Fibroblast of the aortic adventitia (primary cell): ENCODE results near the gene NFIX. TPM values are rescaled to one million over a fixed set of nuclear protein-coding genes. Genes with fewer than 3 reads are reported as not detected.

Source experiments
- DNase-seq: peaks from one replicate; pipeline ENCODE4 v3.0.0-alpha.2; 2010; ENCODE audit warnings: low read depth
- H3K4me3 ChIP-seq: 2 replicates; pipeline ENCODE4 v1.5.1; 2011; ENCODE audit warnings: low read depth, mild to moderate bottlenecking, control low read depth, low read length, moderate library complexity
- CTCF ChIP-seq: IDR thresholded peaks from 2 replicates; pipeline ENCODE4 v1.5.1; 2011; ENCODE audit warnings: mild to moderate bottlenecking, low read length, control low read depth, inconsistent platforms; ENCODE audit not compliant: insufficient read depth
- total RNA-seq: library from RNA; depleted of rRNA; stranded (reverse); fragments of >200 nt; gene quantifications from 2 replicates; pipeline ENCODE4 v1.2.3, GENCODE V29; 2012; ENCODE audit warnings: low replicate concordance

The NFIX gene
- total RNA-seq, 1 donor, result 160 TPM

GRCh38 chr19:13098277-13099072 lies 103.2 kb downstream of the NFIX start:
- H3K4me3 ChIP-seq, result no peak overlapping the region
- no peak for TF ChIP-seq CTCF
- DNase-seq, result no peak

GRCh38 chr19:13099073-13099999 lies 104.1 kb downstream of the NFIX start:
- no peak for DNase-seq
- H3K4me3 ChIP-seq, result no peak overlapping the region
- TF ChIP-seq CTCF, result no peak

- no peak overlapping the region for H3K4me3 ChIP-seq
- TF ChIP-seq CTCF, result no peak
- no peak for DNase-seq
Measured at GRCh38 chr19:13100031-13100588, 104.8 kb downstream of the NFIX start.

DNA sequence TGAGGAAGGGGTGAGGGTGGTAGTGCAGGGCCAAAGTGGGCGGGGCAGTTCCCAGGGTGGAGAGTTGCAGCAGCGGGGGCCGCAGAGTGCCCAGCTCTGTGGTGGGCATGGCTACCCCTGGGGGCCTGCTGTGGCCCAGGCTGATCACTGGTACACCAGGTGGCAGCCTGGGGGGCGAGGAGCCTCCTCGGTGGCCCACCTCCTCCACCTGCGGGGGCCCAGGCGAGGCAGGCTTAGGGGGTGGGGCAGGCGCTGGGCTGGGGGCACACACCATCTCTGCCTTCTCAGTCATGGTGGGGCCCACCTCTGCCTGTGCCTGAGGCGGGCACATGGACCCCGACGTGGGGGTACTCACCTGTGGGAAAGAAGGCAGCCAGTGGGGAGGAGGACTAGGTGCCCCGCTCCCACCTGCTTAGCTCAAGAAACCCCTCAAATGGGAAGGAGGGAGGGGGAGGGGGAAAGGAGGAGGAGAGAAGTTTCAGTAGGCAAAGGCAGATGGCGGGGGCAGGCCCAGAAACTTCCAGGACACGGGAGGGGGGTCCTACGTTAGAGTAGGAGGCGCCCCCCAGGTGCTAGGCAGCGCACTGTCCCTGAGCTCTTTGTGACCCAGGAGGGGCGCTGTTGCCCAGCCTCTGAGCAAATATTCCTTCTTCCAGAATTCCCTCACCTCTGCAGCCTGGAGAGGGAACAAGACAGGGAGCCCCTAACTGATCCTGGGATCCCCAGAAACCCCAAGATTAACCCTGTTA lies 105.7 kb downstream of the NFIX start:
- no peak overlapping the region for H3K4me3 ChIP-seq
- DNase-seq, result no peak
- peak; percentile 17 for TF ChIP-seq CTCF

DNA sequence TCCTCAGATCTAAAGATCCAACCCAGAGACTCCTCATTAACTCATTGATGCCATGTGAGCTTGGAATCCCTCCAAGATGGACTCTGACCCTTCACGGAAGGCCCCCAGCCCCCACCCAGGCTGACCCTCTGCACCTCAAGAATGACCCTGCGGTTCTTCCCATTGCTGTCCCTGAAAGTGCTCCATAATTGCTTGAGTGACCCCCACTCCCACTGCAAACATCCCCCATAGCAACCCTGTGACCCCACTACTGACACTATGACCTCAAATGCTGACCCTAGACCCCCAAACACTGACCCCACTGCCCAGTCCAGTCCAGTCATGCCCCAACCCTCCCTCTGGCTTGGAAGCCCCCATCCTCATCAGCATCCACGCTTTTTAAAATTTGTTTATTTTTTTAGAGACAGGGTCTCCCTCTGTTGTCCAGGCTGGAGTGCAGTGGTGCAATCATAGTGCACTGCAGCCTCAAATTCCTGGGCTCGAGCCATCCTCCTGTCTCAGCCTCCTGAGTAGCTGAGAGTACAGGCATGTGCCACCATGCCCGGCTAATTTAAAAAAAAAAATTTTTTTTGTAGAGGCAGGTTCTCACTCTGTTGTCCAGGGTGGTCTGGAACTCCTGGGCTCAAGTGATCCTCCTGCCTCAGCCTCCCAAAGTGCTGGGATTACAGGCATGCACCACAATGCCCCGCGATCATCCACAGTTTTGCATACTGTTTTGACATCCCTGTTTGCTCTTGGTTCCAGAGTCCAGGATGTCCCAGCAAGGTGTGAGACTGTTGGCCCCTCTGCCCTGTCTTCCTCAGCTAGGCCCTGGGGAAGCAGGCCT lies 106.5 kb downstream of the NFIX start:
- TF ChIP-seq CTCF, result no peak
- DNase-seq, result no peak
- peak overlapping the region; percentile 17 for H3K4me3 ChIP-seq

GRCh38 chr19:13102416-13102665 lies 107.1 kb downstream of the NFIX start:
- DNase-seq, result no peak
- TF ChIP-seq CTCF, result no peak
- H3K4me3 ChIP-seq, result peak overlapping the region; percentile 17
